CD4-positive, alpha-beta T cell treated with Interleukin-21 for 1 hour (primary cell): ENCODE measurements around the gene PDP2.

Experiments
- DNase-seq: peaks from one replicate; pipeline ENCODE4 v3.0.0-alpha.2; 2020

The PDP2 gene

DNA sequence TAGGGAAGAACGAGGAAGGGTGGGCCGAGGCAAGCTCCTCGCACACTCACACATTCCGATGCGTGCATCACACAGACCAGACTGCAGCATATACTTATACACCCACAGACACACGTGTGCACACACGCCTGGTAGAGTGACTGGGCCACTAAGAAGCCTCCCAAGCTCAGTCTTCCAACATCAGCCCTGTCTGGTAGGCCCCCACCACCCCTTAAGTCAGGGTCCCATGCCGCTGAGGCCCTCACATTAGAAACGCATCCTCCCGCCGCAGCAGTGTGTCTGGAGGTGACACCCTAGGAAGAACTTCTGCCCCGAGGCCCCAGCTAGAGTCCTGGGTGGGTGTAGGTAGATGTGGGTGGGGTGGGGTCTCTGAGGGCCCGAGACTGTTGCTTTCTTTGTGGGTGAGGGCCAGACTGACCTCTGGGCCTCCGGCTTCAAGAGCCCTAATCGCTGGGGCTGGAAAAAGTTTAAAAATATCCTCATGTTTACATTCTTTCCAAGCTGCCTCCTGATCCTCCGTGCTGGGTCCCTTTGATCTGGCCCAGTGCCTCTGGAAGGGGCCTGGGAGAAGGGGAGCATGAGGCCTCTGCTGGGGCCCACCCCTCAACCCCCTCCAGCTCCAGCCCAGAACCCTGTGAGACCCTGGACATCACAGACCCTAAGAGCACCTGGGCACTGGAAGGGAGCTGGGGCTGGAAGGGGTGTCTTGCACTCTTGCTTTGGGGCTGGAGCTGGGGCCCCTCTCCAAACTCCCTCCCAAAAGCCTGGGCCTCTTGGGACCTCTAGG is 24.7 kb downstream of the PDP2 start:
- DNase-seq = no peak

DNA sequence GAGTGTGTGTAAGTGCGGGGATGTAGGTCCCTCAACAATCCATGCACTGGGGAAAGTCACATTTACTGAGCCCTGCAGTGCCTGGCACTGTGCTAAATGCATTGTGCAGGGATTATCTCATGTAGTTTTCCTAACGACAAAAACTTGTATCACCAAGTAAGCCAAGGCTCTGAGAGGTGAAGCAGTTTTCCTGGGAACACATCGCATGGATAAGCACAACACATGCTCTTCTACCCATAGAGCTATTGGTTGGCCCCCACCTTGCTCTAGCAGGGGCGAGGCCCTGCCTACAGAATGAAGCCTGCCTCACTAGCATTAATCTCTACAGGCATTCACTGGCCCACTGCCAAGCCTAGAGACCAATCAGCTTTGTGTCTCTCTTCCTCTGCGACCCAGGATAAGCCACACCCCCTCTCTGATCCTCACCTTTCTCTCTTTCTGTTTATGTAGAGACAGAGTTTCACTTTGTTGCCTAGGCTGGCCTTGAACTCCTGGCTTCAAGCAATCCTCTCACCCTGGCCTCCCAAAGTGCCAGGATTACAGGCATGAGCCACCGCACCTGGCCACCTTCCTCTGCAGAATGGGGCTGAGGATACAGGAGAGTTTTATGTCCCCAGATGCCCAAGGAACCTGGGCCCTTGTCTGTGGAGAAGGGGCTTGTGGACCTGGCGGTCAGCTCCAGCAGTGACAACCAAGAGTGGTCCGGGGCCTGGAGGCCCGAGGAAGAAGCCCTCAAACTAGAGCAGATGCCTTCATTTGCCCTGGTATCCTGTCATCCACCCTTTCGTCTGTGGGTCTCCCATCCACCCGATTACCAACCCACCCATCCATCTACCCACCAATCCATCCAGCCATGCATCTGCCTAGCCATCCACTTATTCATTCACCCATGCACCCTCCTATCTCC is 25.6 kb downstream of the PDP2 start:
- peak; percentile 40 for DNase-seq

DNA sequence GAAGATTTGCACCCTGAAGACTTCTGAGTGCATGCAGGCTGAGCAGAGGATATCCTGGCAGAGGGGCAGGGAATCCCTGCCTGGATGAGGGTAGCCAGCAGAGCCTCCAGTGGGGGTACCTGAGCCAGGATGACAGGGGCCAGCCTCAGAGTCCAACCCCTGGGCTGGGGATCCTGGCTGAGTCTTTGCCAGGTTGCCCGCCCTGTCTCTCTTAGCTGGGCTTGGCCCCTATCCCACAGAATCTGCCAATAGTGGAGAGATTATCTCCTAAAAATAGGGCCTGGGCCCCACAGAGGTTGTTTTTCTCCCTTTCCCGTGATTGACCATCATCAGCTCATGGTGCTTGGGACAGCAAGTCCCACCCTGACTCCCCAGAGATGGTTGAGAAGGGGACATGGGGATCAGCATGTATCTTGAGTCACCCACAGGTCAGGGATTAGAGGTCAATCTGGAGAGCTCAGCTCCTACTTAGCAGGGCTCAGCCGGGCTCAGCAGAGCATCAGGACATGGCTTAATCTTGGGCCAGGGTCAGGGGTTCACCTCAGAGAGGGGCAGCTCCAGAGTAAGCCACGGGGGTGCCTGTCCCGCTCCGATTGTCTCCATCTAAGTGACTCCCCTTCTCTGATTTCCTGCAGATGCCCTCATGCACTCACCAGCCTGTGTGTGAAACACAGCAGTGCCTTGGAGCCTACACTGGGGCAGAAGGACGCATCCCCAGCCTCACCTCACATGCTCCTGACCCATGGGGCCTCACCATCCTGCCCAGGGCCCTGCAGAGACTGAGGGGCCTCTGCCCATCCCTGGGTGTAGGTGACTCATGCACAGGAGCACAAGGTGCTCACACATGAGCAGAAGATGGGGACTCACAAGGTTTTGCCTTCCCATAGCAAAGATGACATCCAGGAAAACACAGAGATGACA is 26.9 kb downstream of the PDP2 start:
- no peak for DNase-seq

DNA sequence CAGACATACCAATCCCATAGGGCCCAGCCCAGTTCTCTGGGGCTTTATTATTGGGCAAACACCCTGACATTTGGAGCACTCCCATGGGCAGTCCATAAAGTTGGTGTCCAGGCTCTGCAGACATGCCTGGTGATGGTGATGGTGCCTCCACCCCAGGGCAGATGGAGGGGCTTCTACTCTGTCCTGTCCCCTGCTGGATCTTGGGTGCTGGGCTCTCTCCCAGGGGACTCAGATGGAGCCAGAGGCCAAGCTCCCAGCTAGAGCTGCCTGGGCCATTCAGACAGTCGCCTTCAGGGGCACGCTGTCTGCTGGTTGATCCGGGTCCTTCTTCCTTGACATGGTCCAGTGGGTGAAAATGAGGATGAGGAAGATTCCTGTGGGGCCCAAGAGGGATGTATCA is 27.8 kb downstream of the PDP2 start:
- DNase-seq = no peak

DNA sequence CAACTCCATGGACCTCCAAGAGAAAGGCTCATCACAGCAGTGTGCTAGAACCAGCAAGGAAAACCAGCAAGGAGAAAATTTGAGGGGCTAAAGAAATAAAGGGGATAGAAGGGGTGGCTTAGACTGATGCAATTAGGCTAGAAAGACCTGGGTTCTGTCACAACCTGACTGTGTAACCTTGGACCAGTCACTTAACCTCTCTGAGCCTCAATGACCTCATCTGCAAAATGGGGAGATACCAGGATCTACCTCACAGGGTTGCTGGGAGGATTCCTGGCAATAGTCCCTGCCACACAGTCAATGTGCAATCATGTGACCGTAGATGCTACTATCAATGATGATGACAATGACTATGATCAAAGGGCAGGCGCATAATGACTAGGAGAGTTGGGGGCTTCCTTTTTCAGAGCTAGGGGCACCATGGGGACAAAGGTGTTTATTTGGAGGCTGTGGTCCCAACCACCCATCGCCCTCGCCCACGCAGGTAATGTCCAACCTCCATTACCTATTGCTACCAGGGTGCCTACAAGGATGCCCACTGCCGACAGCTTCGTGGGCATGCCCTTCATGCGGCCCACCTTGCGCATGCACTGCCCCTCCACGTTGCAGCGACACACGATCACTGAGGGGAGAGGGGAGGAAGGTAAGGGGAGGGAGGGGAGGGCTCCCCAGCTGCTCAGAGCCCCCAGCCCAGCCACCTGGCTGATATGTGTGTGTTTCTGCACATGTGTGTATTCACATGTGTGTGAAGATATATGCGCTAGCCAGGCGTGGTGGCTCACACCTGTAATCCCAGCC is 28.6 kb downstream of the PDP2 start:
- no peak for DNase-seq

DNA sequence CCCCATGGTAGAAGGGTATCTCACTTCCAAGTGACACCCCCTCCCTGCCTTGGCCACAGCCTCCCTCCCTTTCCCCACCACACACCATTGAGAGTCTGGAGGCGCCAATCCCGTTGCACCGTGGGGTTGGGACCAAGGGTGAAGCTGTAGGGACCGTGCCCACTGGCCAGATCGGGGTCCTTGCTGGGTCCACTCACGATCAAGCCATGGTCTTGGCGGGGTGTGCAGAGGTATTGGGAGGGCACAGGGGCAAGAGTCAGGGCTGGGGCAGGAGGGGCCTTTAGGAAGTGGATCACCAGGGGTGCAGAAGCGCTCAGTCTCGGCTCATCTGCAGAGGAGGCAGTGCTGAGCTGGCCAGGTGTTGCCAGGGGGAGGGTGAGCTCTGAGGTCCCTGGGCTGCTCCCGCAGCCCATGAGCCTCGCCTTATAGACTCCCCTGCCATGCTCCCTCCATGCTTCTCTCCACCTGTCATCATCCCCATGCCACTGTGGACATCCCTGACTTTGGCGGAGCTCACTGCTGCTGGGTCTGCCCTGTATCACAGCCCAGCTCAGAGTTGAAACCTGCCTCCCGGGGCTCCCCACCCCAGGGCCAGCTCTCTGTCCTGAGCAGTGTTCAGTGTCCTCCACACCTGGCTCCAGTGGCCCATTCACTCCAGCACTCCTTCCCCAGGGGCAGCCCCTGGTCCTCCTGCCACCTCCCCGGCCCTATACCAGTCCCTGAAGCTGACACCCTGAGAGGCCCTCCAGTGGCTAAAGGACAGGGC is 30.0 kb downstream of the PDP2 start:
- DNase-seq = no peak

DNA sequence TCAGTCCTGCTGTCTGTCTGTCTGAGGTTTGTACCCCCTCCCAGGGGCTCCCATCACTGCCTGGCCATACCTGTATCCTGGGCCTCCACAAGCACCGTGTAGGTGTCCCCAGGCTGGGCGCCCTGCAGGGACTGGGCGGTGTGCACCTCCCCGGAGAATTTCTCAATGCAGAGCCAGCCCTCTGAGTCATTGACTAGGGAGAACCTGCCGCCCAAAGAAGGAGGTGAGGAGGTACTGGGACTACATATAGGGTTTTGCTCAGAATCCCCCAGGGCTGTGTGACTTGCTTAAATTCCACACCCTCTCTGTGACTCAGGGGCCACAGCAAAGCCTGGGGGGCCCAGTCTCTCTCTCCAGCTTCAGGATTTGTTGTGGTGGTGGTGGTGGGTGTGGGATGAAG is 30.8 kb downstream of the PDP2 start:
- no peak for DNase-seq

DNA sequence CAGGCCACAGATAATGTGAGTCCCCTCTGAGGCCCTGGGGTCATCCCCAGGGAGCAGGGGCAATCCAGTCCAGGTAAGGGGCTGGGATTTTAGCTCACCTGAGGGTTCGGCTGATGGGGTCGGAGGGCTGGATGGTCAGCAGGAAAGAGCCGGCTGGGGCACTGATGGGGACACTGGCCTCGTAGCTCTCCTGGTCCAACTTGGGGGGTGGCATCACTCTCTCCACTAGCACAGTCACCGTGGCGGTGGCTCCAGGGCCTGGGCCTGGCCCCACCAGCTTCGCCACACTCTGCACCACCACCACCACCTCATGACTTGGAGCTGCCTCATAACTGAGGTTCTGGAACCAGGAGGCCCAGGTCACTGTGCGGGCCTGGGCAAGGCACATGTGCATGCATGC is 31.5 kb downstream of the PDP2 start:
- no peak for DNase-seq

DNA sequence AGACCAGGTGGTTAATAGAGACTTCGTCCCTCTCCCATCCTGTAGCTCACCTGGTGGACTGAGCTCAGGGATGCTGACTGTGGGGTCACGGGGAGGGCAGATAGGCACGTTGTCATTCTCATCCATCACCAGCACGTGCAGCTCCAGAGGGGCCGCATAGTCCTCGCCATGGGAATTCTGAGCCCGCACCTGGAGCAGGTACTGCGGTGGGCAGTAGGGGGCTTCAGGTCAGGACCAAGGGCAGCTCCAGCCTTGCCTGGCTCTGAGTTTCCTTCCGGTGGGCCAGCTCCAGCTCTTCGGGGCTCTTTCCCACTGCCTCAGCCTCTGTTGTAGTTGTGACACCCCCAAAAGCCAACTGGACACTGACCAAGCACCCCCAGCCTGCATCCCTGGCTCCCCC is 32.8 kb downstream of the PDP2 start:
- no peak for DNase-seq

DNA sequence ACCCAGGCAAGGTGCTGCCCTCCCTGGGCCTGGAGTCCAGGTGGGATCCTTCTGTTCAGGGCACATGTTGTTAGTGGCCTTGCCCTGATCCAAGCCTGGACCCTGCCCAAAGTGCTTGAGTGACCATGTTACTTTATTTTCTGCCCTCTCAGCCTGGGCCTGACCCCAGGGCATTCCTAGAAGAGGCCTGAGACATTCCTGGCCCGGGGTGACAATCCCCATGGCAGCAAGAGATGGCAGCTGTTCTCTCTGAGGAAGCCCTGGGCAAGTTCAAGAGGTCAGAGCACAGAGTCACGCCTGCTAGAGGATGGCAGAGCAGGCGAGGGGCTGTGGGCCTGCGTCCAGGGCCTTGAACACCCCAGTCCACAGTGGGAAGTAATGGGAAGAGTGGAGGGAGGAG is 33.4 kb downstream of the PDP2 start:
- DNase-seq = no peak

DNA sequence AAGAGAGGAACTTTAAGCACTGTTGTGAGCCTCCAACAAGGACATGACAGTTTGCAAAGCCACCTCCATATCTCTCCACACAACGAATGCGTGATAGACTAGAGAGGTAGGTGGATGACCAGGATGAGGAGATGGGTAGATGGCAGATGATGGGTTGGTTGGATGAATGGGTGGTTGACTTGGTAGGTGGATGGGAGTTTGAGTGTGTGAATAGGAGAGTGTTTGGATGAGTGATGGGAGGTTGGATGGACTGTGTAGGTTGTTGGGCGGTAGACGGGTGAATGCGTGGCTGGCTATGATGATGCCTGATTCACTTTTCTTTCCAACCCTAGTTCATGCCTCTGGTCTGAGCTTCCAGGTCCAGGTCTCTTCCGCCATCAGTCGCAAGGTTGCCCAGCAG is 34.2 kb downstream of the PDP2 start:
- no peak for DNase-seq

DNA sequence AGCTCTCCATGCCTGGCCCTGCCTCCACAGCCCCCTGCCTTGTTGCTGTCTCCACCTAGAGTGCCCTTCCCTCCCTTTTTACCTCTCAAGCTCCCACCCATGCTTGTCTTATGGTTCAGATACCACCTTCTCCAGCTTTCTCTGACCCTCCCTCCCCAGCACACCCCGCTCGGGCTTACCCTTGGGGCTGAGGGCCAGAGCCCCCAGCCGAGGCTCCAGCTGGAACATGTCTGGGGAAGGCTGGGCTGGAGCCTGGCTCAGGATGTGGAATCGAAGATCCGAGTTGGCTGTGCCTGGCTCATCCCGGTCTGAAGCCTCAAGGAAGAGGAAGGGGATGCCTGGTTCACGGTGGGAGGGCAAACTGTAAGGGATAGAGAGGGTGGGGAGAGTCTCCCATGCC is 34.7 kb downstream of the PDP2 start:
- no peak for DNase-seq

DNA sequence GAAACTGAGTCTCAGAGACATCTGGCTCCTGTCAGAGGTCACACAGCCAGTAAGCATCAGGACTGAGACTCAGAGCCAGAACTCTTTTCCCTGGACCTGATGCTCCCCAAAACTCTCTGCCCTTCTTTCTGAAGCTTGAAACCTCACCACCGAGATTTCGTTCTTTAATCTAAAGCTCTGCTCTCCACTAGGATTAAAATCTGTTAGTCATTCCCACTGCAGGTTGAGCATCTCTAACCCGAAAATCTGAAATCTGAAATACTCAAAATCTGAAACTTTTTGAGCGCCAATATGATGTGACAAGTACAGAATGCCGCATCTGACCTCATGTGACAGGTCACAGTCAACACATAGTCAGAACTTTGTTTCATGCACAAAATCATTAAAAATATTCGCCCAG is 36.2 kb downstream of the PDP2 start:
- no peak for DNase-seq

DNA sequence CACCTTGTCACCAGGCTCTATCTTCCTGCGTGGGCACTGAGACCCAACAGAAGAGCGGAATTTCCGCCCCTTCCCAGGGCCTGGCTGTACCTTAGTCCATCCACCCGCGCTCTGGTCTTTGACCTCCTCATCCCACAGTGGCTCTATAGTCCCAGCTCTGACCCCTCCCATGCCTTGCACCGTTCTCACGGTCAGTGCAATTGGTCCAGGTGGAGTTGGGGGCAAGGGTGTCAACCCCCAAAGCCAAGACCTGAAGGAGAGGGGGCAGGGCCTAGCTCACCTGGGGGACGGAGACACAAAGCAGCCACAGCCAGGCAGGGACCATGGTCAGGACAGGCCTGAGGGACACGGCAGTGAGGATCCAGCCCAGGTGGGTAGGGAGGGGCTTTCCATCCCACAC is 37.4 kb downstream of the PDP2 start:
- no peak for DNase-seq

DNA sequence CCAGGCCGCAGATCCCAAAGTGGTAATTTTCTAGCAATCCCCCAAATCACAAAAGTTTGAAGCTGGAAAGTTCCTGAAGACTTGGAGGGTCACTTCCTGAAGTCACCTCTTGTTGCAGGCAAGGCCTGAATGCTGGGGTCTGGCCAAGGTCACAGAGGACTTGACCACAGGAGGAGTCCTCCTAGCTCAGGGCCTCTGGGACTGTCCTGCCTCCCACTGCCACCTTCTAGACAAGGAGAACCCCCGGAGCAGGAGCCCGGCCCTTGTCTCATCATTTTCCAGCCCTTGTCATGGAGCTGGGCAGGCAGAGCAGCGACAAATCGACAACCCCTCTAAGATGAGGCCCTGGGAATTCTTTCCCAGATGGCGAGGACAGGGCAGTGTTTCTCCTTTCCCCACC is 38.0 kb downstream of the PDP2 start:
- DNase-seq = no peak

DNA sequence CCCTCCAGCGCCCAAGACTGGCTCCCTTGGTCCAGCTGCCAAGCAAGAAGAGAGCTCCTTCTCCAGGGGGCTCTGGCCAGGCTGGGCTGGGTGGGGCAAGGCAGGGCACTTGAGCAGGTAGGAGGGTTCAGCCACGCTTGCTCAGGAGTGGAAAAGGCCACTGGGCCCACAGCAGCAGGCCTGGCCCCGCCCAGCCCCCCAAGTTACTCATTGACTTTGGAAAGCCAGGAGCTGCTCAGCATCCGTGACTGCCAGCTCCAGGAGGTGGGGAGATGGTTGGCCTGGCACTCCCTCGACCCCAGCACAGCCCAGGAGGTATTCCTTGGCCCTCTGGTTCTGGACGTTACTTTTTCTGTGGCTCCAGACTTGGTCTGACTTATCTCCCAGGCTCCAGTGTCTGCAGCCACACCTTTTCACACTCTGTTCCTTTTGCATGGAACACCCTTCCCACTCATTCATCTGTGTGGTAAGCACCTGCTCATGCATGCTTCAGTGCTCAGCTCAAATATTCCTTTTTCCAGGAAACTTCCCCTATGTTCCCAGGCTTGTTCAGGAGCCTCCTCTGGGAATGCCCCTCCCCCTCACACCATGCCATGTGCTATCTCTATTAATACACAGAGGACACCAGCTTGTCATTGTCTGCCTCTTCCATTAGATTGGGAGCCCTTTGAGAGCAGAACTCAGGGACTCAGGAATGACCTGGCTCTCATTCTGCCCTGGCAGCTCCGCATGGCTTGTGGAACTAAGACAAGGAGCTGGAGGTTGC is 38.7 kb downstream of the PDP2 start, which contains the start of gene CDH16:
Gene CDH16 (minus strand): TSS at position 83 of the 766 bp plus-strand sequence. CDS start 820 bp downstream, outside the sequence.
- DNase-seq = no peak

DNA sequence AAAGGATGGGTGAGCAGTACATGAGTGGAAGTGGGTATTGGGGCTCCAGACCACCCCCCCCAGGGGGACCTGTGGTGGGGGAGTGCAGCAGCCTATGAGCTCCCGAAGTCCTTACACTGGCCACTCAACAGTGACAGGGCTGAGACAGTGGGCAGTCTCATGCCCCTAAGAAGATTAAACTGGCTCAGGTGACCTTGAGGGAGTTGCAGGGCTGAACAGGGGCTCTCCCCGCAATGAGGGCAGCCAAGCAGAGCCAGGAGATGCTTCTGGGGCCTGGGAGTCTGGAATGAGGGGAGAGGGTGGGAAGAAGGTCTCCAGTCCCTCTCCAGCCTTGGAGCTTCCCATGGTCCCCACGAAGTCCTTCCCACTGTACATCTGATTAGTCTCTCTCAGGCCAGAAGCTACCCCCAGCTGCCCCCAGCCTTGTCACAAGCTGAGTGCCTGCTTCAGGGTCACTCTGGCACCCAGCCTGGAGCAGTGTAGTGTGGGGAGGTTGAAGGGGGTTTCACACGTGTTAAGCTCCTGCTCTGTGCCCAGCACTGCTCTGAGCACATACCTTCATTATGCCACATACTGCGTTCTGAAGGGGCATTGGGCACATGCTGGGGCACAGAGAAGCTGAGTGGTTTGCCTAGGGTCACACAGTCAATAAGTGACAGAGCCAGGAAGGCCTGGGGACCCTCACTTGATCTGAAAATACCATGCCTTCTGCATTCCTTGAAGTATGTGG is 39.4 kb downstream of the PDP2 start:
- no peak for DNase-seq

DNA sequence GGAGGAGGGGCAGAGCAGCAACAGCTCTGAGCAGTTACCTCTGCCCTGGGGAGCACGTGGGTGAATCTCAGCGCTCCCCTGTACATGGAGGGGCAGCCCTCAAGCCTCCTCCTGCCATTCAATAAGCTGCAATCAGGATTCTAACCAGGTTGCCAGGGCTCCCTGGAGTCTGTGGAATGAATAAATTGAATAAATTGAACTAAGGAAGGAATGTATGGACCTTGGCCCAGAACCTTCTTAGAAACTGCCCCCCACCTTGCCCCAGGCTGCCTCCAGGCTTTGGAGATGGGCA is 39.9 kb downstream of the PDP2 start:
- DNase-seq = no peak

DNA sequence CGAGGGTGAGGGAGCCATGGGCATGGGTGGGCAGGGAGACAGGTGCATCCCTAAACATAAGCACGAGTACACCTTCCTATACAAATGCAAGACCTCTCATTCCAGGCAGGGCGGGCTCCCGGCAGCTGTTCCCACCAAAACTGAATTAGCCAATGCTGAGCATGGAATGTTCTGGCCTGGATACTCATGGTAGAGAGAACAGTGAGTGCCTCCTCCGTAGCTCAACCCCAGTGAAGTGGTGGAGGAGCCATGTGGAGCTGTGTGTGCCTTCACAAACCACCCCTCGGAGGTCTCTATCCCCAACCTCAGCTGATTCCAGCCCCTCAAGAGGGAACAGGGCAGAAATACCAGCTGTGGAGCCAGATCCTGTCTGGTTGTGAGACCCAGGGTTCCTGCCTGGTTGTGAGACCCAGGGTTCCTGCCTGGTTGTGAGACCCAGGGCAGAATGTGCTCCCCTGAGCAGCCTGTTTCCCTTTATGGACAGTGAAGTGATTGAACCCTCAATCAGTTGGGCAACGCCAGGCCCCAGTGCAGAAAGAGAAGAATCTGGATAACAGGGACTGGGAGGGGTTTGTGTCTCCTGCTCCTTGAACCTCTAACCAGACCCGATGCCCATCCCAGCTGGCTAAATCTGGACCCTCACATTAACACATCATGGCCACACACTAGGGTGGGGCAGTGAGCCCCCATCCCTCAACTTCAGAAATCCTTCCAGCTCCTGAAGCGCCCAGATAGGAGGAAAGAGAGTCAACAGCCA is 40.8 kb downstream of the PDP2 start:
- DNase-seq = no peak
